Activated CD4-positive, alpha-beta T cell treated with anti-CD3 and anti-CD28 coated beads, Interleukin-2, amount 50 U/mL, for 16 hours (primary cell): ENCODE data around the gene SERPINB2.
"Not testable (repeated sequence)": the region's sequence is repeated elsewhere in the genome, so short reads cannot be mapped to it uniquely, and the experiment has no call there.

ENCODE experiments used
- DNase-seq: peaks from one replicate; pipeline ENCODE4 v3.0.0-alpha.2; 2020

Gene SERPINB2

DNA sequence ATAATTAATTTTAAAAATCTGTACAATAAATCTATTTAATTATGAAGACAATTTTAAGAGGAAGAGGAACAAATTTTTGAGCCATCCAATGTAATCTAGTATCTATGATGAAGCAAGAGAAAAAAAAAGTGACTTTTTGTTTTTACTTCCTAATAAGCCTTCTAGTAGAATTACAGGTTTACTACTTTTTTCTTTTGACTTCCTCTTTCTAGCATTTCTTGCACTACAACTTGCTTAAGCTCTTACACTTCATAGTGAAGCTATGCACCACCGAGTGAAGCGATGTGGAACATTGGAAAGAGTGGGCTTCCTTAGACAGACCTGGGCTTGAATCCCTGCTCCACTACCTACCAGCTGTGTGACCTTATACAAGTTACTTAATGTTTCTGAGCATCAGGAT, 2.1 kb downstream of the SERPINB2 start:
- no peak for DNase-seq

DNA sequence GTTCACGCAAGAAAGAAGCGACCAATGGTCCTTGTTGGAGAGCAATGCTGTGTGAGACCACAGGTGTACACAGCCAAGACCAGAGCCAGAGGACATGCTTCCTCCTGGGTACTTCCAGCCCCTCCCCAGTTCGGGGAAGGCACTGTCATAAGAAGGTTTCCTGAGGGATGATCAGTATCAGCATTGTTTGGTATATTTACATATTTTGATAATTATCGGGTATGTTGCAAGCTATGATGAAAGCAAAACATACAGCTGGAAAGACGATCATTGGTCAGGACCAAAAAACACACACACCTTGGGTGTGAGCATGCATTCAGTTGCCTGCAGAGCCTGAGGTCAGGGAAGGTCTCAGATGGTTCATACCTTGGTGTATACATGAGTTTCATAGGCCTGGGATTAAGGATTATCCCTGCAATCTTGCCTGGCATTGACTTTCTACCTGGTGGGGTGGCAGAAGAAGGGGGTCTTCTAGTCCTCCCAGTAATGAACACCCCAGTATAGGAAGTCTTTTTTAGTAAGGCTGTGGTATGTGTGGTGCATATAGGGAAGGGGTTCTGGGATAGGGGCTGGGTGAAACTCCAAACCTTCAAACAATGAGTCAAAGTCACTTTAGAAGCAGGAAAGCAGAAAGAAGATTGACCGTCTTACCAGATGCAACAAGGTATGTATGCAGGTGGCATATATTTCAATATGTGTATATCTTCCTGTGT, 2.9 kb downstream of the SERPINB2 start:
- DNase-seq: no peak

DNA sequence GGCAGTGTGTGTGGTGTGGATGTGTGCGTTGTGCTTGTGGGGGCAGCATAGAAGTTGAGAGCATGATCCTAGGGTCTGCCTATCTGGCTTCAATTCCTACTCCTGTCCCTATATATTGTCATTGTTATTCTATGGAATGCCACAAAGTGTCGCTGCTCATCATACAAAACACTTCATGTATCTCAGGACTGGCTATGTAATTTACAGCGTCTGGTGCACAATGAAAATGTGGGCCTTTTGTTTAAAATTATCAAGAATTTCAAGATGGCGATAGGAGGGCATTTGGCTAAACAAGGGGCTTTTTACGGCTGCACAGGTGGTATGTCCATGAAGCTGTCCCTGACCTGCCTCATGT, 3.4 kb downstream of the SERPINB2 start:
- no peak for DNase-seq

DNA sequence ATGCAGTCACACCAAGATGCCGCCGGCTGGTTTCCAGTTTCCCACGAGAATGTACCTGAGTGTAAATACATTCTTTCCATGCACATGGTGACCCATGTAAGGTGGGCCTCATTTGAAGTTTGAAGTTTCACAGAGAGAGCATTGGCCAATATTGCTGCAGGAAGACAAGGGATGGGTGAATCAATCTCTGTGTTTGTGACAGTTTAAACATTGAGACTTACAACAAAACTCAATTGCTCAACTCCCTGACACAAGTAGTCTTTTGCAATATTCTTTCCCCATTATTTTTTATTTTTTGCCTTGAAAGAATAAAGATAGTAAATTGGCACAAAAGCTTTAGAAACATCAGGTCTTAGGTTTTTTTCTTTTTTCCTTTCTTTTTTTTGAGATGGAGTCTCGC, 5.1 kb downstream of the SERPINB2 start:
- no peak for DNase-seq

DNA sequence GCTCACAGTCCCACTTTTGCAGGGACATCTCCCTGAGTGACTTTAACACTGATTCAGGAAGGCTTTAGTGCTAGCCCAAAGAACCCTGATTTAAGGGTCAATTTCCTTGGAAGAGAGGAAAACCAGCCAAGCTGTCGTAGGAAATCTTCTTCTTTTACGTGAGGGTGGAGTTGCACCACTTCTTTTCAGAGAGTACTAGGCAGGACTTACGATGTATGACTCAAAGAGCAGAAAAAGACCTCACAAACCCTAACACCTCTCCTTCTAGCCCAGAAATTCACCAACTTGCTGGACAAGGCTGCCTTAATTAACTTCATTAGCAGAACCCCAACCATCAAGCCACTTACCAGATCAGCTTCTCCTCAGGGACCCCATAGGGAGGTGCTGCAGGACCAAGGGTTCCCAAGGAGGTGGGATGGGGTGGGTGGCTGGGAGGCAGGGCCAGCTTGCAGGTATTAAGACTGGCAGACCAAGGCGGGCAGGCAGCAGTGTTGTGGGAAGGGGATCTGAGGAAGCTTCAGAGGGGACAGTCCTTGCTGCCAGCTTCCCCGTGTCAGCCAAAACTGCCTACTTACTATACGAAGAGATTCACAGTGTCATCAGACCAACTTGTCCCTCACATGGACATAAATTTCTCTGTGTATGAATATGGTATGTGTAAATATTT, 6.7 kb downstream of the SERPINB2 start:
- DNase-seq: no peak

DNA sequence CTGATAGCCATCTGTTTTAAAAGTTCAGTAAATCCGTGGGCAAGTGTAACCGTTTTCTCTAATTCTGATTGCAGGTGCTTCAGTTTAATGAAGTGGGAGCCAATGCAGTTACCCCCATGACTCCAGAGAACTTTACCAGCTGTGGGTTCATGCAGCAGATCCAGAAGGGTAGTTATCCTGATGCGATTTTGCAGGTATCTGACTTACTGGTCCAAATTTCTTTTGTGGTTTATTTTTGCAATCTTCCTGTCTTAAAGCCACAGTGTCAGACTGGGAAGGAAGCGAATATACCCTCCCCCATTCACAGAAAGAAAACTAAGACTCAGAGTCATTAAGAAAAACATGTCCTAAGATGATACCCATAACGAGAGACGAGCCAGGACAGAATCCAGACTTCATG, 7.7 kb downstream of the SERPINB2 start:
- no peak for DNase-seq

DNA sequence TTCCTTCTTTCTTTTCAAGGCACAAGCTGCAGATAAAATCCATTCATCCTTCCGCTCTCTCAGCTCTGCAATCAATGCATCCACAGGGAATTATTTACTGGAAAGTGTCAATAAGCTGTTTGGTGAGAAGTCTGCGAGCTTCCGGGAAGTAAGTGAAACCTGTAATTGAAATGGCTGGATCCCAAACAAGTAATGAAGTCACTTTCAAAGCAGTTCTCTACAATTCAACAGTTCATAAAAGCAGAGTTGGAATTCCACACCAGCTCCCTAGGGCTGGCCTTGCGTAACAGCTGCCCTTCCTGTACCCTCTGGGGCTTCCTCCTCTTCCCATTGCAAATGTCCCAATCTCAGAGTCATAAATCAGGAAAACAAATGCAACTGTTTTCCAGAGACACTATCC, 9.6 kb downstream of the SERPINB2 start:
- DNase-seq: no peak

DNA sequence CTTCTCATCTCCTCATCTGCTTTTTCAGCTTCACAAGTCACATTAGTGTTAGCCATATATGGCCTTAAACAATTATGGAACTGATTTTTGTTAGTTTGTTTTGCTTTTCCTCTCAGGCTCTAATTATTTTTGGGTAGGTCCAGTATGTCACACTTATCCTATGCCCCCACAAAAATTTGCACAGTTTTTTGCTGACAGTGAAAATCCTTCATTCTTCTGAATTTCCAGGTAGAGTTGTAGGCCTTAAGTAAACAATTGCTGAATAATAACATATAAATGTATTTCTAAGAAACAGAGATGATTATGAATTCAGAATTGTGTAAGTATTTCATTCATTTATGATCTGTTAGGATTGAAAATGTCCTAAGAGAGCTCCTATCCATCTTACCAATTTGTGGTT, 11.7 kb downstream of the SERPINB2 start:
- DNase-seq: no peak

DNA sequence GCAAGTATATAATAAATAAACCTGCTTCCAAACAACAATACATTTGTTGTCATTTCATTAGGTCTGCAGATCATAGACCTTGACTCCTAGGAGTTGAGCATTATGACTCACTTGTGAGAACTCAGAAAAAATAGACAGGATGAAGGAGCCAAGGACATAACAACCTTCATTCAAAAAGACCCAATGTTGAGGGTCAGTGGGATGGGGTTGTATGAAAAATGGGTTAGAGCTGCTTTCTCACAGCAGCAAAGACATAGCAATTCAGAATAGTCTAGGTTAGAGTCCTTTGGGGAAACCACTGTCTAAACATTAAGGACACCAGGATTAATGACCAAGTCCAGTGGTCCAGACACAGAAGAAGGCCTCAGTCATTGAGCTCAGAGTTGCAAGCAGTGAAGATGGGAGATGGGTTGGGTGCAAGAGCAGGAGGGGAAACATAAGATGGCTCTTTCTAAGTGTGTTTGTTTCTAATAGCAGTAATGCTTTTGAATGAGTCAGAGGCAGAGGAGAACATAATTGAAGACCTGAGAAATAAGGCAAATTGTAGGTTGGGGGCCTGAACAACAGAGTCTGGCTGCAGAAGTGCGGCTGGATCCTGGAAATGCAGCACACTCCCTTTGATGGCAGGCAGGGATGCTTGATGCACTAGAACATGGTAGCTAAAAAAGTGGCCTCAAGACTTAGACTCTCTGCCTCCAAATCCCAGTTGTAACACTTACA, 16.5 kb downstream of the SERPINB2 start:
- no peak for DNase-seq

DNA sequence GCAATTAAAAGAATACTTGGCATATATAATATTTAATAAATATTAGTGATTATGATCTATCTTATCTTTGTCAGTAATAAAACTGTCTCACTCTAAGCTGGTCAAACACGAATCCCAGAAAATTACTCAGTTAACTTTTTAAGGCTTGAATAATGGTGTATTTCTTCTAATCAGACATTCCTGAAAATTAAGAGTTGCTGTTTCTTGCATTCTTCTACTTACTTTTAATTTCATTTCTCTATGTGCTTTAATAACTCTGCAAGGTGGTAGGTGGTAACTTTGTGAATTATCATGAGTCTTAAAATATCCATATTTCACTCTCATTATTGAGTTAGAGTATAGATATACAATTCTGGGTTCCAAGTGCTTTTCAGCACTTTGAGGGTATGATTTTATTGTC, 17.2 kb downstream of the SERPINB2 start:
- no peak for DNase-seq

DNA sequence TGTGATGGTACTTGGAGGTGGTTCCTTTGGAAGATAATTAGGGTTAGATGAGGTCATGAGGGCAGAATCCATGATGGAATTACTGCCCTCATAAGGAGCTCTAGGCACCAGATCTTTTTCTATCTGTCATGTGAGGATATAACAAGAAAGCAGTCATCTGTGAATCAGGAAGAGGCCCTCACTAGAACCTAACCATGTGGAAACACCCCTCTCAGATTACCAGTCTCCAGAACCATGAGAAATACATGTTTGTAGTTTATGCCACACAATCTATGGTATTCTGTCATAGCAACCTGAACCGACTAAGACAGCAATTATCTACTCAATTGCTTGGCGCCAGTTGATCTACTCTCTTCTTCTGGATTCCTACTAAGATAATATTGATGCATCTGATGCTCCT, 17.9 kb downstream of the SERPINB2 start:
- DNase-seq: no peak

DNA sequence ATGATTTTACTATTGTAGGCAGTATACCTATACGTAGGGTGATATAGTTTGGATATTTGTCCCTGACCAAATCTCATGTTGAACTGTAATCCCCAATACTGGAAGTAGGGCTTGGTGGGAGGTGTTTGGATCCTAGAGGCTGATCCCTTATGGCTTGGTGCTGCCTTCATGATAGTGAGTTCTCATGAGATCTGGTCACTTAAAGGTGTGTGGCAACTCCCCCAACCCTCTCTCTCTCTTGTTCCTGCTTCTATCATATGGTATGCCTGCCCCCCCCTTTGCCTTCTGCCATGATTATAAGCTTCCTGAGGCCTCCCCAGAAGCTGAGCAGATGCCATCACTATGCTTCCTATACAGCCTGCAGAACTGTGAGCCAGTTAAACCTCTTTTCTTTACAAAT, 18.6 kb downstream of the SERPINB2 start:
- no peak for DNase-seq

DNA sequence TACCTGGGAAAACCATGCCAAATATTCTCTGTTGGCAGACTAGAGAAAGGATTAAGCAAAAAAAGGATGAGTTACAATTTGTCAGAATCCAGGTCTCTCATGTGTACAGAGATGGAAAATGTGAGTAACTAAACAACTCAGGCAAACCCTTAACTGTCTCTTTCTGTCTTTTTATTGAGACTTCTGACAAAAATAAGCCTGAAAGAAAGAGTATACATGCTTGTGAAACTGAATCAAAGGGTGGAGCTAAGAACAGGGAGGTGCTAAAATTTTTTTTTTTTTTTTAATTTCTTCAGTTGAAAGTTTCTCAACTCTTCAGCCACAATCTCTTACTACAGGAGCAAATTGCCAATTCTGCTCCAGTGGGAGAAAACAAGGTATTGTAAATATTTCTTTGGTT, 20.2 kb downstream of the SERPINB2 start, which contains the start of gene SERPINB10:
SERPINB10 (plus strand) TSS at position 295 of the 400 bp plus-strand sequence. CDS start 7,553 bp downstream, outside the sequence.
- no peak for DNase-seq

DNA sequence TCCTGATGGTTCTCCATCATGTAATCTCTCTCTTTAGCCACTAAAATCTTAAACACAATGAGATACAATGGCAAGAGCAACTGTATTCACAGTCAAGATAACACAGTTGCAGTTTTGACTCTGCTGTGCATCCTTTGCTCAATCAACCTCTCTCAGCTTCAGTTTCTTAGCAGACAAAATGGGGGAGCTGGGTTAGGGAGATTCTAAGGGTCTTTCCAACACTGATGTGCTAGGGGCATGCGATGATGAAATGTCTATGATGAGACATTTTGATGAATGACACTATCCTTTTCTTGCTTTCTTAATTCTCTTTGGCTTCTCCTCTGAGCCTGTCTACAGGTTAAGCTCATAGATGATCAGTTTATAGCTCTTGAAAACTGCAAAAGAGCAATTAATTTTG, 21.4 kb downstream of the SERPINB2 start:
- DNase-seq: no peak

DNA sequence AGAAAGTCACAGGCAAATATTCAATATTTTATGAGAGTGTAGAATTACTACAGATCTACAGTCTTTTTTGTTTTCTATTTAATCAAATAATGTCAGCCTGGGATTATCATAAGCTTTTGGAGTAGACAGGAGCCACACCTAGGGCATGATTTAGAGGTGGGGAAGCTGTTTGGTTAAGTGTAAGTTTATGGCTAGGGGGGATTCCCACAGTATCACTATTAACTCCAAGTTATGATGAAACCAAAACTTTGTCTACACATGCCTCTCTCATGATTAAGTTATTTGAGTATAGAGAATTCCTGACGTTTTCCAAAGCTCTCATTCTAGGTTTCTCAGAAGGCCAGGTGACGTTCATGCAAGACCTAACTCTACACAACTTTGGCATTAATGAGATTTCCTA, 22.4 kb downstream of the SERPINB2 start:
- DNase-seq: no peak

DNA sequence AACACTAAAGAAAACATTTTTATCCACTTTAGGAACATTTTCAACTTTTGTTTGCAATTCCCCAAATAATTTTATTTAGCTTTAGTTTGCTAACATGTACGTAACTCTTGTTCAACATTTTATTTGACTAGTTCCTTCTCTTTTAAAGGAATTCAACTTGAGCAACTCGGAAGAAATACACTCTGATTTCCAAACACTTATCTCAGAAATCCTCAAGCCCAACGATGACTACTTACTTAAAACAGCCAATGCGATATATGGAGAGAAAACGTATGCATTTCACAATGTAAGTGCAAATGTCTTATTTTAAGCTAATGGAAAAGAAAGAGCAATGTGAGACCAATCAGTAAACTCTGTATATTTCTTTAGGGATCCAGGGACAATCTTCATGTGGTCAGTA, 30.3 kb downstream of the SERPINB2 start:
- no peak for DNase-seq

DNA sequence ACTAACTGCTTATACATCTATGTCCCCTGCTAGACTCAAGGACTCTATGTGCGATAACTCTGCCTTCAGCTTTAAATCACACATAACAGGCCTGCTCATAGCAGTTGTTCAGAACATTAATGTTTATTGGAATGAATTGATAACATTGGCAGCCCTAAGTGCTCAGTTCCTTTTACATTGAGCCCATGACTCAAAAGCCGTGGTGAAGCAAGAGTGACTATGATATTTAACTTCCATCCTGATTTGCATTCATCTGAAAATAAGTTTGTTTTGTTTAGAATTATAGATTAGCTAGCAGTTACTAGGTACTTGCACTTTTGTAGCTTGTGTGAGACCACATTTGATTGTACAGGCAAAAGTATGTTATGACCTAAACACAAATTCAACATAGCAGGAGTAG, 34.5 kb downstream of the SERPINB2 start:
- no peak for DNase-seq

DNA sequence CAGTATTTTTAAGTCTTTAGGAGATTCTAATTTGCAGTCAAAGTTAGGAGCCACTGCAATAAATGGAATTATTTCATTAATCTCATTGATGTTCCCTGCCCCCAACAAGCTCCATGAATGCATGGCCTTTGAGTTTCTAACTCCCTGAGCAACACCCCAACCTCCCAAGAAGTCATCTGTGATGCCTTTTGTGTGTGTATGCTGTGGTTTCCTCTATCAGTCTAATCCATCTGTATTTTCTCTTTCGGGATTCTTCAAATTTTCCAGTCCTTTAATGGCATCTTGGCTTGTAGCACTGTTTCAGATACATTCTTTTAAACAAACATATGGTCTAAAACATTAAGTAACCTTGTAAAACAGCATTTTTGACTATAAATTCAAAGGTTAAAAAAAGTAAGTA, 37.0 kb downstream of the SERPINB2 start:
- no peak for DNase-seq

DNA sequence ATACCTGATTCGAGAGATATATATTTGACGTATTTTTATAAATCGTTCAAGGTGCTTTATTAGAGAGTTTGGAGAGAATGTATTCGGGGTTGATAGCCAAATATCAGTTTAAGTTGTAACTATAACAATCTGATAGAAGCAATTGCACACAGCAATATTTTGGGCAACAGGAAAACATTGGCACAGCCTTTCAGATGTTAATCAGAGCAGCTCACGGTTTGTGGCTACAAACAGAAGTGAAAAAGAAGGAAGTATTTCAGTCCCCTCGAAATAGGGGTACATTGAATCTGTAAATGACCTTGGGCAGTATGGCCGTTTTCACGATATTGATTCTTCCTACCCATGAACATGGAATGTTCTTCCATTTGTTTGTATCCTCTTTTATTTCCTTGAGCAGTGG, 40.8 kb downstream of the SERPINB2 start:
- no peak for DNase-seq

DNA sequence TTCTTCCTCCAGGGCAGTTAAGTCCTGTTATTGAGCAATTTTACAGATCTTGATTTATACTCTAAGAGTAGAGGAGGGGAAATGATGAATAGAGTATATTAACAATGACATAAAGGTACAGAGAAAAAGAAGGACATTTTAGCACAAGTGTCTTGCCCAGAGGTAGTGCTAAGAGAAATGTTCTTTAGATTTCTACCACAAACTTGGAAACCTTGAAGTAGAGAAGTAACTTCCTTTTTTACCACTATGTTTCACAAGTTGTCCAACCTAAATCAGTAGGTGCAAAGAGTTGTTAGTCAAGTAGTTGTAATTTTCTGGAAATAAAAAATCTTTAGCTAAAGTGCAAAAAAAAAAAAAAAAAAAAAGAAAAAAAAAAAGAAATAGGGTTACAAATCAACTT, 41.9 kb downstream of the SERPINB2 start:
- not testable (repeated sequence) for DNase-seq

DNA sequence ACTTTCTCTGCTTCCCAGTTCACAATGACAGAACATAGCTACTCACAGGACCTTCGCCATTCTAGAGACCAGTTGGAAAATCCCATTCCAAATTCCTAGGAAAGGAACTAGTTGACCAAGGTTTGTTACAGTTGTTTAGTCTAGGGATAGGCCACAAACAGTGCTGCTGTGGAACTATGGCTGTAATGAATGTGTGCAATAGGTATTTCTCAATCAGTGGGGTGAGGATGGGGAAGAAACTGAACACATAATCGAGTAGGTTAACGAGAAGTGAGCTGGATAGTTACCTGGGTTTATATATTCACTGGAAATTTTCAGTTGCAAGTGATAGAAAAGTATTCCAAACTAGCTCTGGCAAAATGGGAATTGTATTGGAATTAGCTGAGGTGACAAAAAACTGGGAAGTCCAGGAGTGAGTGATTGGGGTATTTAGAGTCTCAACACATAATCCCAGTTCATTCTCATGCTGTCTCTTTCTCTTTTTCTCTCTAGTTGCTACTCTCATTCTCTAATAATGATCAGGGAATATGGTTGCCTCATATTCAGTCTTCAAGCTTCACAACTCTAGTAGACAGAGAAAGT, 43.4 kb downstream of the SERPINB2 start:
- DNase-seq: no peak

DNA sequence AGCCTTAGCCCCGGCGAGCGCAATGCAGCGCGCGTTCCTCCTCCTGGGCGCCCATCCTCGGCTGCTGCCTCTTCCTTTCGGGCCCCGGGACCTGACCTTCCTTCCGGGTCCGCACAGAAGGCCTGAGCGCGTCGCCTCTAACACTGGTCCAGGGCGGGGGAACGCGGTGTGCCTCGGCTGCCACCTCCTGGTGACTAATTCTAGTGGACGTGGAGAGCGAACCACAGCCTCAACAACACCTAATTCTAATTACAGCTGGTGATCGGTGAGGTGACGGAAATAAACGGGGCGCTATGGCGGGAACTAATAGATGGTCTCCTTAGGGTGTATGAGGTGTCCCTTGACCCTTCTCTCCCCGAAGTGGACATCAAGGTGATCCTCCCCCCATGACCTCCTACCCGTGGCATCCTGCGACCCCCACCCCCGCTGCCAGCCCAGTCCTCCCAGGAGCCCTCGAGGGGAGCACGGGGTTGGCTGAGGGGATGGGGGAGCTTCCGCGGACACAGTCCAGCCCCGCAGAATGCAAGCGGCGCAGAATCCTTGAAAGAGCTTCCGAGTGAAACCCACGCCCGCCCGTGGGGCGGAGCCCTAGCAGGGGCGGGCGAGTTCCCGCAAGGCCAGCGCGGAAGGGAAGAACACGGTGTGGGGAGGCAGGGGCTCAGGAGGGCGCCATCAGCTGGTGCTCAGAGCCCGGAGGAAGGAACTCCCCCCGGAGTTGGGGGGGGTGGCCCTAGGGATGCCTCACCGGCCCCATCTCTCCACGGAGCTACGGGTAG, 48.8 kb downstream of the SERPINB2 start:
- DNase-seq: peak; percentile 72

DNA sequence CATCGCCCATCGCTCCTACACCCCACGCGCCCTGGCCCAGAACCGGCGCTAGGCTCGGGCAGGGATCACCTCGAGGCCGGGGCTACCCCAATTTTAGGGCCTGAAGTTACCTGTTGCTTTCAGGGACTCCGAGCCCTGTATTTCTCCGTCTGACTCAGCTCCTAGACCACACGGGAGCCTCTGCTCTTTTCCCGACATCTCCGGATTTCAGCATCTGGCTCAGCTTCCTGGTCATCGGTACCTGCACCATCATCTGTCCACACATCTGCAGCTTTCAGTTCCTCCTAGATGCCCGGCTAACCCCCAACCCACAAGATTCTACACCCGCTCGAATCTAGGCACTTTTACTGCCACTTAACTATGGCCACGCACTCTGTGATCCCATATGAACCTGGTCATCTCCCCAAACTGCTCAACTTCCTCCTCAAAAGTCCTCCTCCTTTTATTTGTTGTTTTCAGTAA, 49.5 kb downstream of the SERPINB2 start:
- DNase-seq: no peak
